HepG2 (cell line): ENCODE data around the gene IL10RA. TPM values are rescaled to one million over a fixed set of nuclear protein-coding genes. Genes with fewer than 3 reads are reported as not detected.

Experiments used
- DMTF1 ChIP-seq: sonication (generic); formaldehyde crosslinking; IDR thresholded peaks from 2 replicates; pipeline ENCODE4 v1.4.0; 2020; ENCODE audit warnings: mild to moderate bottlenecking, missing genetic modification reagents
- MTA1 ChIP-seq: sonication (generic); formaldehyde crosslinking; IDR thresholded peaks from 2 replicates; pipeline ENCODE4 v1.4.0; 2020; ENCODE audit warnings: missing genetic modification reagents, mild to moderate bottlenecking, borderline replicate concordance
- POGZ ChIP-seq: sonication (generic); formaldehyde crosslinking; IDR thresholded peaks from 2 replicates; pipeline ENCODE4 v1.4.0; 2020; ENCODE audit warnings: mild to moderate bottlenecking, missing genetic modification reagents
- RXRA ChIP-seq: sonication (generic); formaldehyde crosslinking; IDR thresholded peaks from 2 replicates; pipeline ENCODE4 v1.5.1; 2020; ENCODE audit warnings: missing genetic modification reagents
- TCF7L2 ChIP-seq: IDR thresholded peaks from 2 replicates; pipeline ENCODE4 v1.6.1; 2011; ENCODE audit warnings: mild to moderate bottlenecking, low read depth, low read length, moderate library complexity
- ZBTB42 ChIP-seq: sonication (generic); formaldehyde crosslinking; IDR thresholded peaks from 2 replicates; pipeline ENCODE4 v1.5.0; 2020; ENCODE audit warnings: mild to moderate bottlenecking, missing genetic modification reagents
- ZBTB8A ChIP-seq: sonication (generic); formaldehyde crosslinking; IDR thresholded peaks from 2 replicates; pipeline ENCODE4 v1.4.0; 2020; ENCODE audit warnings: mild to moderate bottlenecking, low read depth, missing genetic modification reagents, borderline replicate concordance
- ZNF160 ChIP-seq: sonication (generic); formaldehyde crosslinking; IDR thresholded peaks from 2 replicates; pipeline ENCODE4 v1.8.0; 2022; ENCODE audit warnings: mild to moderate bottlenecking, inconsistent platforms, missing genetic modification reagents
- ZNF224 ChIP-seq: sonication (generic); formaldehyde crosslinking; IDR thresholded peaks from 2 replicates; pipeline ENCODE4 v1.5.0; 2020; ENCODE audit warnings: mild to moderate bottlenecking, missing genetic modification reagents
- ZNF253 ChIP-seq: sonication (generic); formaldehyde crosslinking; IDR thresholded peaks from 2 replicates; pipeline ENCODE4 v1.8.0; 2022; ENCODE audit warnings: mild to moderate bottlenecking, missing genetic modification reagents, borderline replicate concordance
- ZNF576 ChIP-seq: sonication (generic); formaldehyde crosslinking; IDR thresholded peaks from 2 replicates; pipeline ENCODE4 v1.4.0; 2020; ENCODE audit warnings: mild to moderate bottlenecking, missing genetic modification reagents
- ZNF629 ChIP-seq: sonication (generic); formaldehyde crosslinking; conservative IDR thresholded peaks from 2 replicates; pipeline ENCODE4 v1.5.0; 2020; ENCODE audit warnings: missing genetic modification reagents
- polyA plus RNA-seq, 8 experiments: library from polyadenylated mRNA; depleted of rRNA in 3 of 8; stranded (reverse) in 7 of 8; unstranded in 1 of 8; fragments of >200 nt; fragmentation: Illumina TruSeq in 4 of 8; extraction: Trizol in 4 of 8; gene quantifications; 2 replicates each; pipeline versions ENCODE4 v1.2.1 to v1.2.3, GENCODE V29; 2011 to 2016; ENCODE audit warnings: low read depth in 4 of 8, missing spikeins in 1 of 8, mixed read lengths in 1 of 8; ENCODE audit not compliant: insufficient read depth in 1 of 8
- total RNA-seq, 5 experiments: library from RNA; depleted of rRNA; stranded (reverse); fragments of >200 nt; fragmentation: Illumina TruSeq; extraction: Trizol; gene quantifications; 2 replicates each; pipeline ENCODE4 v1.2.3, GENCODE V29; 2016; ENCODE audit warnings: low read depth in 1 of 5
- TF ChIP-seq, protein P1 (sequence below): sonication (generic); formaldehyde crosslinking; conservative IDR thresholded peaks from 2 replicates; pipeline ENCODE4 v1.8.0; 2022; ENCODE audit warnings: low read depth, missing genetic modification reagents

IL10RA gene
- total and polyA plus RNA-seq, 2 of the 13 experiments (the other 11 are each of a cell fraction or from before 2014, with no cell fraction given), result not detected

GRCh38 chr11:117973503-117973860, 12.7 kb upstream of the IL10RA start (continued):
- TF ChIP-seq ZNF576 (CRISPR knock-in tag) (no peak), ZNF160 (CRISPR knock-in tag) (no peak), ZNF629 (CRISPR knock-in tag) (no peak), POGZ (no peak), DMTF1 (no peak), ZNF224 (no peak), ZNF253 (CRISPR knock-in tag) (no peak), ZBTB8A (CRISPR knock-in tag) (no peak), MTA1 (CRISPR knock-in tag) (no peak), RXRA (no peak), TCF7L2 (no peak), ZBTB42 (CRISPR knock-in tag) (no peak)
- TF ChIP-seq, protein P1, sequence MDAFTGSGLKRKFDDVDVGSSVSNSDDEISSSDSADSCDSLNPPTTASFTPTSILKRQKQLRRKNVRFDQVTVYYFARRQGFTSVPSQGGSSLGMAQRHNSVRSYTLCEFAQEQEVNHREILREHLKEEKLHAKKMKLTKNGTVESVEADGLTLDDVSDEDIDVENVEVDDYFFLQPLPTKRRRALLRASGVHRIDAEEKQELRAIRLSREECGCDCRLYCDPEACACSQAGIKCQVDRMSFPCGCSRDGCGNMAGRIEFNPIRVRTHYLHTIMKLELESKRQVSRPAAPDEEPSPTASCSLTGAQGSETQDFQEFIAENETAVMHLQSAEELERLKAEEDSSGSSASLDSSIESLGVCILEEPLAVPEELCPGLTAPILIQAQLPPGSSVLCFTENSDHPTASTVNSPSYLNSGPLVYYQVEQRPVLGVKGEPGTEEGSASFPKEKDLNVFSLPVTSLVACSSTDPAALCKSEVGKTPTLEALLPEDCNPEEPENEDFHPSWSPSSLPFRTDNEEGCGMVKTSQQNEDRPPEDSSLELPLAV (CRISPR knock-in tag), result no peak
